GM21526 (cell line): ENCODE data around the gene ASIC3.
"Not testable (repeated sequence)": the region's sequence is repeated elsewhere in the genome, so short reads cannot be mapped to it uniquely, and the experiment has no call there.

Experiments used
- ATAC-seq: cut with Tn5 transposase; IDR thresholded peaks from one replicate; pipeline ENCODE4 v1.9.1; 2021; ENCODE audit warnings: moderate library complexity; ENCODE audit not compliant: unreplicated experiment, low FRiP score

ASIC3 gene

GRCh38 chr7:151013356-151013732, 35.0 kb upstream of the ASIC3 start:
- no peak for ATAC-seq

- ATAC-seq = peak; percentile 44
These were observed 34.4 kb upstream of the ASIC3 start for GRCh38 chr7:151013733-151014497.

- ATAC-seq = no peak
These were observed 33.4 kb upstream of the ASIC3 start for GRCh38 chr7:151014950-151015349.

- ATAC-seq = no peak
These were observed 32.4 kb upstream of the ASIC3 start for GRCh38 chr7:151015967-151016366.

GRCh38 chr7:151016505-151016904, 31.8 kb upstream of the ASIC3 start:
- ATAC-seq = no peak

- no peak for ATAC-seq
These were observed 31.4 kb upstream of the ASIC3 start for GRCh38 chr7:151016942-151017341.

GRCh38 chr7:151017370-151017952, 30.9 kb upstream of the ASIC3 start:
- no peak for ATAC-seq

GRCh38 chr7:151017953-151018420, 30.3 kb upstream of the ASIC3 start:
- ATAC-seq = peak; percentile 47

GRCh38 chr7:151018421-151019129, 29.8 kb upstream of the ASIC3 start:
- ATAC-seq = no peak

- no peak for ATAC-seq
These were observed 29.2 kb upstream of the ASIC3 start for GRCh38 chr7:151019130-151019447.

GRCh38 chr7:151020231-151020630, 28.1 kb upstream of the ASIC3 start:
- ATAC-seq = no peak

- ATAC-seq = no peak
These were observed 25.1 kb upstream of the ASIC3 start for GRCh38 chr7:151023232-151023631.

- no peak for ATAC-seq
These were observed 23.8 kb upstream of the ASIC3 start, which contains the start of gene ATG9B for GRCh38 chr7:151024435-151025056. TSS of gene ATG9B (minus strand) at chr7:151024494. CDS start at chr7:151024423, 71 bp downstream.

GRCh38 chr7:151025924-151026671, 22.2 kb upstream of the ASIC3 start:
- ATAC-seq = no peak

GRCh38 chr7:151026771-151027727, 21.3 kb upstream of the ASIC3 start:
- not testable (repeated sequence) for ATAC-seq

- peak; percentile 1 for ATAC-seq
These were observed 20.6 kb upstream of the ASIC3 start for GRCh38 chr7:151027728-151028130.

- peak; percentile 97 for ATAC-seq
These were observed 20.0 kb upstream of the ASIC3 start, which contains the start of gene ABCB8 for GRCh38 chr7:151028131-151028947. TSS of gene ABCB8 (plus strand) at chr7:151028450. CDS start at chr7:151028516, 66 bp downstream.

- ATAC-seq = no peak
These were observed 19.3 kb upstream of the ASIC3 start for GRCh38 chr7:151028948-151029501.
